GM13977 (cell line): Measurements from ENCODE around the gene AKT3.

ENCODE experiments used
- DNase-seq: peaks from one replicate; pipeline ENCODE4 v3.0.0; 2012; ENCODE audit warnings: low spot score
- in situ Hi-C: fragments of 300-500 bp; cut with MboI; formaldehyde crosslinking; loops from one replicate; pipeline ENCODE4 v1.12.0; 2022; ENCODE audit warnings: low sequenced_read_pairs, low pct_unique_long_range_greater_than_20kb, mixed read lengths, inconsistent platforms; ENCODE audit not compliant: unreplicated experiment
- TF ChIP-seq, protein P1 (sequence below): IDR thresholded peaks from 2 replicates; pipeline ENCODE4 v1.5.1; 2012; ENCODE audit warnings: mild to moderate bottlenecking, control low read depth; ENCODE audit not compliant: insufficient read depth; ENCODE audit errors: extremely low read depth, missing control alignments

The AKT3 gene

DNA sequence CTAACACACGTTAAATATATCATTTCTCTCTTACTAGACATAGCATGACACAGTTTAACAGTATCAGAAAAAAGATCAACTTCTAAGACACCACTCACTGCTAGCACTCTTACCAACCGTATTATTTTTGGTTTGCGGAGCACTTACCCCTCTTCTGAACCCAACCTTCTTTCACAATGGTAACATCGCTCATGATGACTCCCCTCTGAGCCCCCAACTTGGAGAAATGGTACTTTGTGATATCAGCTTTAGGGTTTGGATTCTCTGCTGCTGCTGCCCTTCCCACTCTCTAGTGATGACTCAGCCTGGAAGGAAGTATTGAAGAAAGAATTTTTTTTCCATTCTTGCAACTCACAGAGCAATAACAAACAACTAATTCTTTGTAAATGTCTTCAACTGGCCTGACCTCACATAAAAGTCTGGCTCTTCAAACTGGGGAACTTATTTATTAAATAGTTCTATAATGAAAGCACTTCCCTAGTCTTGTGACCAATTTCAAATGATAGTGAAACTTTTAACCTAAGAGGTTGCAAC lies 7.0 kb downstream of the AKT3 start:
- no peak for DNase-seq
- in situ Hi-C loops: no loop called here
- TF ChIP-seq, protein P1, sequence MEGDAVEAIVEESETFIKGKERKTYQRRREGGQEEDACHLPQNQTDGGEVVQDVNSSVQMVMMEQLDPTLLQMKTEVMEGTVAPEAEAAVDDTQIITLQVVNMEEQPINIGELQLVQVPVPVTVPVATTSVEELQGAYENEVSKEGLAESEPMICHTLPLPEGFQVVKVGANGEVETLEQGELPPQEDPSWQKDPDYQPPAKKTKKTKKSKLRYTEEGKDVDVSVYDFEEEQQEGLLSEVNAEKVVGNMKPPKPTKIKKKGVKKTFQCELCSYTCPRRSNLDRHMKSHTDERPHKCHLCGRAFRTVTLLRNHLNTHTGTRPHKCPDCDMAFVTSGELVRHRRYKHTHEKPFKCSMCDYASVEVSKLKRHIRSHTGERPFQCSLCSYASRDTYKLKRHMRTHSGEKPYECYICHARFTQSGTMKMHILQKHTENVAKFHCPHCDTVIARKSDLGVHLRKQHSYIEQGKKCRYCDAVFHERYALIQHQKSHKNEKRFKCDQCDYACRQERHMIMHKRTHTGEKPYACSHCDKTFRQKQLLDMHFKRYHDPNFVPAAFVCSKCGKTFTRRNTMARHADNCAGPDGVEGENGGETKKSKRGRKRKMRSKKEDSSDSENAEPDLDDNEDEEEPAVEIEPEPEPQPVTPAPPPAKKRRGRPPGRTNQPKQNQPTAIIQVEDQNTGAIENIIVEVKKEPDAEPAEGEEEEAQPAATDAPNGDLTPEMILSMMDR: no peak

DNA sequence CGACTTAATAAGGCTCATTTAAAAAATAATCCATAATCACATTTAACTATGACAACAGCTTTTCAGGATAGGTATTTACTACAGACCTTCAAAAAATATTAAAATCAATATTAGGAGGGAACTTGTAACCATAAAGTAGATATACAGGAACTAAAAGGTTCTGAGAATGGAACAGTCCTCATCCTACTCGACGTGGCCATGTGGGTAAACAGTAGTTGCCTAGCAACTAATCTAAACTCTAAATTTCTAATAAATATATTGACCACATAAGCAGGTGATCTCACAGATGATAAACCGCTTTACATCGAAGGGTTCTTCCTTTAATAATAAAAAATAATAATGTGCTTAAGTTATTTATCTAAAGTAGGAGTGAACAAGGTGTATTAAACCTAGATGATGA lies 7.9 kb downstream of the AKT3 start:
- TF ChIP-seq, protein P1: no peak
- no peak for DNase-seq

DNA sequence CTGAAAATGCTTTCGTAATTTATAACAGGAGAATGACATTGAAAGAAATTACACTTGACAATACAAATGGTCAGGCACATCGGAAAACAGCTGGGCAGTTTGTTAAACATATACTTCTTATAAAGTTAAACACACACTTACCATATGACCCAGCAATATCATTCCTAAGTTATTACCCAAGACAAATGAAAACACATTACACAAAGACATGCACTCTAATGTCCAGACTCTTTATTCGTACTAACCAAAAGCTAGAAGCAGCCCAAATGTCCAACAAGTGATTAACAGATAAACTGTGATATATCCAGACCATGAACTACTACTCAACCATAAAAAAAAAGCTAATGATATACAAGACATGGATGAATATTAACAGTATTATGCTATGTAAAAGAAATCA lies 8.5 kb downstream of the AKT3 start:
- TF ChIP-seq, protein P1: no peak
- no peak for DNase-seq
- in situ Hi-C loops: no loop called here

More for the DNA sequence above, 7.9 kb downstream of the AKT3 start:
- in situ Hi-C loops: no loop called here

DNA sequence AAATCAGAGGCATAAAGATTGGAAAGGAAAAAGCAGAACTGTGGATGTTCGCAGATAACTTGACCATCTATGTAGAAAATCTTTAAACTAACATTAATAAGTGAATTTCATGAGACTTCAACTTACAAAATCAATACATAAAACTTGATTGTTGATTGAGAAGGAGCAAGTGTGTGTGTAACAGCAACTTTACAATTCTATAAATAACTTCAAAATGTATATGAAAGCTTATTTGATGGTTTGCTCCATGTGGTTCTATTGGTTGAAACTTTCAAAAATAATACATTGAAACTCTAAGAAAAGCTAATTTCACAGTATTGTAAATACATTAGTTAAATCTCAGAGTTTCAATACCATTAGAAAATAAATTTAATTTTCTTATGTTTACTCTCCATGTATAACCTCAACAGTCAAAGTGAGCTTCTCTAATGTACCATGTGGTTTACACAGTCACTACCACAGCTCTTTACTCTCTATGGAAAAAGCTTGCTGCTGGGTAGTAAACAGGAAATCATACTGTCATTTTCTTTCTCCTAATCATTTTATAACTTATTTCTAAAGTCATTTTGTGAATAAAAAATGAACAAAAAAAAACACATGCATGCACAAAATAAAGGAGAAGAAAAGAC lies 12.0 kb downstream of the AKT3 start:
- TF ChIP-seq, protein P1: no peak
- in situ Hi-C loops: no loop called here

DNA sequence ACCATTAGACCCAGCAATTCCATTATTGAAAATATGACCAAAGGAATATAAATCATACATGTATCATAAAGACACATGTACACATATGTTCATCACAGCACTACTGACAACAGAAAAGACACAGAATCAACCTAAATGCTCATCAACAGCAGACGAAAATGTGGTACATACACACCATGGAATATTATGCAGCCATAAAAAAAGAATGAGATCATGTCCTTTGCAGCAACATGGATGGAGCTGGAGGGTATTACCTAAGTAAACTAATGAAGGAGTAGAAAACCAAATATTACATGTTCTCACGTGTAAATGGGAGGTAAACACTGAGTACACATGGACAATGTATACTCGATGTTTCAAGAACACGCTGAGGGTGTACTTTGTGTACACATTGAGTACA lies 15.9 kb downstream of the AKT3 start:
- in situ Hi-C loops: no loop called here
- TF ChIP-seq, protein P1: no peak
- DNase-seq: no peak

More for the DNA sequence above, 12.0 kb downstream of the AKT3 start:
- DNase-seq: no peak

DNA sequence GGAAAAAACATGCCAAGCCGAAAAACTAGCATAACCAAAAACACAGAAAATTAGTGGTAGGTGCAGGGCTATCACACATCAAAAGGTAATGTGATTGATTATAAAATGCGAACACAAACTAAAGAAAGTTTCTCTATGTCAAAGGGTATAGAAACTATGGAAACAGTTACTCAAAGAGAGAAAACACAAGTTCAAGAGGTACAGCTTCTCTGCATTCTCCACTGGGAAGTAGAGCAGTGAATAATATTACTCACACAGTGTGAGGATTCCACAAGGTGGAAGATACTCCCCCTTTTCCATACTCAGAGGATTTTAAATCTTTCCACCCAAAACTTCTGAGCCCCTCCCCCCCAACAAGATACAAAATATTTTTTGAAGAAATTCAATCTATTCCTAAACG lies 18.6 kb downstream of the AKT3 start:
- TF ChIP-seq, protein P1: no peak
- in situ Hi-C loops: no loop called here

More for the DNA sequence above, 18.6 kb downstream of the AKT3 start:
- no peak for DNase-seq
